Measurements from ENCODE around the gene ISCU.

- TF ChIP-seq POLR2AphosphoS5 (IDR thresholded peaks at IDR 0.05; ENCODE audit: low read depth, low read length) (no peak), REST (IDR thresholded peaks at IDR 0.05; ENCODE audit: low read depth, low read length) (no peak), TCF12 (IDR thresholded peaks at IDR 0.05) (no peak), YY1 (IDR thresholded peaks at IDR 0.05; ENCODE audit: low read depth) (no peak), CTCF (IDR thresholded peaks at IDR 0.05) (no peak), GATA2 (CRISPR knock-in tag; IDR thresholded peaks at IDR 0.05) (no peak), SIN3A (IDR thresholded peaks at IDR 0.05; ENCODE audit: borderline replicate concordance, low read depth, low read length) (no peak), CHD2 (IDR thresholded peaks at IDR 0.05; ENCODE audit: low read length, partially characterized antibody) (no peak), TAF1 (IDR thresholded peaks at IDR 0.05; ENCODE audit: borderline replicate concordance, low read depth, low read length) (no peak), NRF1 (IDR thresholded peaks at IDR 0.05; ENCODE audit: low read depth, low read length) (no peak)
Measured at GRCh38 chr12:108578264-108578663, 15.9 kb downstream of the ISCU start.

Data from SK-N-SH (cell line).